H1 (cell line): ENCODE measurements around the gene ALK. TPM values are rescaled to one million over a fixed set of nuclear protein-coding genes. Genes with fewer than 3 reads are reported as not detected.

Experiments used
- CTCF ChIA-PET: fragments of 300-600 bp; sonication (Branson Sonifier 250); formaldehyde crosslinking; loops from one replicate; lab custom pipeline; 2021; ENCODE audit not compliant: partially characterized antibody; lab: Charles Lee
- POLR2A ChIA-PET: fragments of 300-600 bp; sonication (Branson Sonifier 250); formaldehyde crosslinking; loops from one replicate; lab custom pipeline; 2021; ENCODE audit warnings: inconsistent platforms; ENCODE audit not compliant: partially characterized antibody; lab: Charles Lee
- DNase-seq, 2 experiments: peaks; one replicate each; pipeline versions ENCODE4 v3.0.0 to v3.0.0-alpha.2; 2010 to 2022; ENCODE audit warnings: low spot score in 2 of 2, low read depth in 1 of 2, mixed read lengths in 1 of 2
- FAIRE-seq: peaks from 2 replicates; lab custom pipeline; 2011; peaks lifted over from hg19 to GRCh38; lab: Jason Lieb, UNC
- H2AFZ ChIP-seq: 2 replicates; pipeline ENCODE4 v1.8.1; 2012; ENCODE audit warnings: low read length, inconsistent platforms
- H2AK5ac ChIP-seq: 2 replicates; pipeline ENCODE4 v1.6.1; 2013; ENCODE audit warnings: low read depth, low read length
- H2BK120ac ChIP-seq: replicated peaks from 2 replicates; pipeline ENCODE3; 2013; ENCODE audit warnings: low read depth, low read length, inconsistent platforms
- H2BK12ac ChIP-seq: 2 replicates; pipeline ENCODE4 v1.6.1; 2013; ENCODE audit warnings: low read depth, low read length
- H2BK15ac ChIP-seq: 2 replicates; pipeline ENCODE4 v1.6.1; 2013; ENCODE audit warnings: low read length
- H2BK20ac ChIP-seq: 2 replicates; pipeline ENCODE4 v1.6.1; 2013; ENCODE audit warnings: low read length
- H2BK5ac ChIP-seq: 2 replicates; pipeline ENCODE4 v1.6.1; 2013; ENCODE audit warnings: low read depth, low read length
- H3K14ac ChIP-seq: 2 replicates; pipeline ENCODE4 v1.6.1; 2013; ENCODE audit warnings: inconsistent platforms; ENCODE audit not compliant: insufficient read length
- H3K18ac ChIP-seq: 2 replicates; pipeline ENCODE4 v1.6.1; 2013; ENCODE audit warnings: low read length; ENCODE audit errors: extremely low read depth
- H3K23ac ChIP-seq: 2 replicates; pipeline ENCODE4 v1.6.1; 2013; ENCODE audit warnings: inconsistent platforms; ENCODE audit not compliant: insufficient read length
- H3K23me2 ChIP-seq: 2 replicates; pipeline ENCODE4 v1.6.1; 2013; ENCODE audit warnings: low read depth, low read length
- H3K27ac ChIP-seq: 2 replicates; pipeline ENCODE4 v1.6.1; 2011; ENCODE audit warnings: low read depth, low read length, inconsistent platforms
- H3K27me3 ChIP-seq, 4 experiments: replicated peaks in 1 of 4; 1 replicate in 1 of 4; 2 replicates in 3 of 4; pipeline versions ENCODE4 v1.6.1 to v1.8.1; 2011 to 2013; ENCODE audit warnings: low read length in 3 of 4, mild to moderate bottlenecking in 3 of 4, inconsistent platforms in 2 of 4, mixed read lengths in 2 of 4, moderate library complexity in 1 of 4; ENCODE audit not compliant: control insufficient read depth in 3 of 4, insufficient read depth in 3 of 4; ENCODE audit errors: extremely low read depth in 1 of 4
- H3K36me3 ChIP-seq, 4 experiments: 2 replicates each; pipeline versions ENCODE4 v1.6.1 to v1.8.1; 2011 to 2013; ENCODE audit warnings: mild to moderate bottlenecking in 4 of 4, low read length in 3 of 4, moderate library complexity in 2 of 4, control low read depth in 1 of 4, inconsistent platforms in 1 of 4; ENCODE audit not compliant: insufficient read depth in 4 of 4, control insufficient read depth in 2 of 4
- H3K4ac ChIP-seq: replicated peaks from 2 replicates; pipeline ENCODE3; 2013; ENCODE audit warnings: low read length, low read depth, mixed read lengths, inconsistent platforms; ENCODE audit not compliant: insufficient read length
- H3K4me1 ChIP-seq, 4 experiments: replicated peaks in 1 of 4; 1 replicate in 1 of 4; 2 replicates in 3 of 4; pipeline versions ENCODE4 v1.6.1 to v1.8.1; 2011 to 2013; ENCODE audit warnings: low read length in 3 of 4, inconsistent platforms in 2 of 4, mixed read lengths in 1 of 4; ENCODE audit not compliant: insufficient read depth in 4 of 4, control insufficient read depth in 3 of 4
- H3K4me2 ChIP-seq, 2 experiments: 2 replicates each; pipeline versions ENCODE4 v1.6.1 to v1.8.1; 2011 to 2013; ENCODE audit warnings: low read depth in 2 of 2, low read length in 2 of 2, control low read depth in 1 of 2, inconsistent platforms in 1 of 2, mild to moderate bottlenecking in 1 of 2; ENCODE audit not compliant: insufficient read depth in 1 of 2
- H3K4me3 ChIP-seq, 4 experiments: fragments of 200-600, 300-600 bp in 1 of 4; sonication (generic), shearing (Covaris generic), sonication (Bioruptor Twin) in 1 of 4; 2 replicates each; pipeline versions ENCODE4 v1.5.1 to v1.8.1; 2011 to 2016; ENCODE audit warnings: low read length in 4 of 4, low read depth in 3 of 4, control low read depth in 2 of 4, inconsistent platforms in 2 of 4, mild to moderate bottlenecking in 2 of 4, mixed read lengths in 1 of 4, moderate library complexity in 1 of 4; ENCODE audit not compliant: insufficient read depth in 2 of 4; ENCODE audit errors: extremely low read depth in 1 of 4
- H3K56ac ChIP-seq: replicated peaks from 2 replicates; pipeline ENCODE3; 2013; ENCODE audit warnings: low read depth, mild to moderate bottlenecking, mixed read lengths, low read length, inconsistent platforms; ENCODE audit not compliant: insufficient read length
- H3K79me1 ChIP-seq: 2 replicates; pipeline ENCODE4 v1.6.1; 2013; ENCODE audit warnings: low read depth, low read length, control low read depth
- H3K79me2 ChIP-seq, 2 experiments: 2 replicates each; pipeline versions ENCODE4 v1.6.1 to v1.8.1; 2012 to 2013; ENCODE audit warnings: low read length in 2 of 2, mild to moderate bottlenecking in 2 of 2, inconsistent platforms in 1 of 2; ENCODE audit not compliant: insufficient read depth in 2 of 2, control insufficient read depth in 1 of 2
- H3K9ac ChIP-seq, 4 experiments: replicated peaks in 1 of 4; 1 replicate in 1 of 4; 2 replicates in 3 of 4; pipeline versions ENCODE4 v1.6.1 to v1.8.1; 2011 to 2013; ENCODE audit warnings: low read depth in 3 of 4, low read length in 3 of 4, control low read depth in 2 of 4, mild to moderate bottlenecking in 2 of 4, moderate library complexity in 2 of 4, inconsistent platforms in 1 of 4; ENCODE audit errors: extremely low read depth in 1 of 4
- H3K9me3 ChIP-seq, 2 experiments: 2 replicates each; pipeline versions ENCODE4 v1.6.1 to v1.8.1; 2012 to 2013; ENCODE audit warnings: mild to moderate bottlenecking in 2 of 2, moderate library complexity in 2 of 2, control low read depth in 1 of 2, inconsistent platforms in 1 of 2, low read depth in 1 of 2, low read length in 1 of 2, mixed read lengths in 1 of 2; ENCODE audit not compliant: insufficient read depth in 2 of 2
- H4K20me1 ChIP-seq, 2 experiments: replicated peaks in 1 of 2; 2 replicates each; pipeline versions ENCODE3 to v1.8.1; 2011 to 2013; ENCODE audit warnings: inconsistent platforms in 2 of 2, low read length in 2 of 2, mild to moderate bottlenecking in 1 of 2; ENCODE audit not compliant: insufficient read depth in 2 of 2, control insufficient read depth in 1 of 2
- H4K5ac ChIP-seq: 2 replicates; pipeline ENCODE4 v1.6.1; 2013; ENCODE audit warnings: low read length, low read depth, mixed read lengths, inconsistent platforms; ENCODE audit not compliant: insufficient read length
- H4K8ac ChIP-seq: 2 replicates; pipeline ENCODE4 v1.8.0; 2013; ENCODE audit warnings: mild to moderate bottlenecking, moderate library complexity, low read length, inconsistent platforms; ENCODE audit not compliant: insufficient read depth; ENCODE audit errors: extremely low read depth
- H4K91ac ChIP-seq: replicated peaks from 2 replicates; pipeline ENCODE3; 2013; ENCODE audit warnings: low read length, mixed read lengths, inconsistent platforms; ENCODE audit not compliant: insufficient read length
- BRCA1 ChIP-seq: IDR thresholded peaks from 2 replicates; pipeline ENCODE4 v1.6.1; 2012; ENCODE audit warnings: low read depth, low read length, improper control_type of control experiment
- EGR1 ChIP-seq: IDR thresholded peaks from 2 replicates; pipeline ENCODE4 v1.6.1; 2011; ENCODE audit warnings: low read depth, low read length, borderline replicate concordance
- POLR2AphosphoS5 ChIP-seq: IDR thresholded peaks from 2 replicates; pipeline ENCODE4 v1.6.1; 2011; ENCODE audit warnings: low read depth, low read length
- WGBS, 2 experiments: shearing (Covaris generic) in 1 of 2; methylation state at CpG; one replicate each; pipeline versions ENCODE4 v1.1.6 to v1.1.7; 2013 to 2015; ENCODE audit warnings: low lambda C conversion rate in 2 of 2, mixed read lengths in 2 of 2, inconsistent platforms in 1 of 2, low coverage in 1 of 2, missing lambda C conversion rate in 1 of 2; ENCODE audit not compliant: insufficient replicate concordance in 2 of 2, insufficient coverage in 1 of 2, insufficient read length in 1 of 2; ENCODE audit errors: extremely low coverage in 1 of 2, missing lambda C conversion rate in 1 of 2; 5-methylcytosine and 5-hydroxymethylcytosine counted together
- polyA plus RNA-seq, 7 experiments: library from polyadenylated mRNA; depleted of rRNA in 3 of 7; stranded (reverse) in 5 of 7; unstranded in 2 of 7; fragments of >200 nt in 5 of 7; fragments of 200-250 nt in 2 of 7; gene quantifications; 1 replicate in 5 of 7; 2 replicates in 1 of 7; 4 replicates in 1 of 7; pipeline versions ENCODE4 v1.2.1 to v1.2.3, GENCODE V29; 2011 to 2013; ENCODE audit warnings: missing spikeins in 2 of 7, mixed read lengths in 2 of 7
- total RNA-seq: library from RNA; stranded (reverse); fragmentation: NEBNext Ultra II Directional; extraction: Animal tissue kit (Norgen Biotek cat#: 25700); gene quantifications from 2 replicates; pipeline ENCODE4 v1.2.1, GENCODE V29; 2021

ALK gene
- total and polyA plus RNA-seq, 2 of the 8 experiments (the other 6 are each of a cell fraction or from before 2014, with no cell fraction given): 0.02 to 0.09 TPM

DNA sequence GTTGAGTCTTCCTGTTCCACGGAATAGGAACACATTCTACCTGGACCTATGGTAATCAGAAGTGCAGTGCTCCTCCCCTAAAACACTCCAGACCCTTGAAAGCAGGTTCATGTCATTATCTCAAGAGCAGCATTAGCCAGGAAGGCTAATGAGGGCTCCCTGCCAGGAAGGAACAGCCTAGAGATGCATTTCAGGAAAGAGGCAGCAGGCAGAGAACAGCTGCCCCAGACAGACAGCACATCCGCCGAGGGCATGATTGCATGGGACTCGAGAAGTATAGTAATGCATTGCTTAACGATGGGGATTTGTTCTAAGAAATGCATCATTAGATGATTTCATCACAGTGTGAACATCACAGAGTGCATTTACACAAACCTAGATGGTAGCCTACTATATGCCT is 171.5 kb downstream of the ALK start:
- TF ChIP-seq EGR1 (no peak), BRCA1 (no peak), POLR2AphosphoS5 (no peak)
- H3K4me1 ChIP-seq: no peaks in the 10 kb centered on the region
- no peak overlapping the region for H2AK5ac ChIP-seq
- no peak overlapping the region for H3K4me3 ChIP-seq
- H4K8ac ChIP-seq: no peak overlapping the region
- no peak overlapping the region for H2BK120ac ChIP-seq
- no peak overlapping the region for H3K4me2 ChIP-seq
- H3K79me2 ChIP-seq: no peaks in the 10 kb centered on the region
- H3K9ac ChIP-seq: no peak overlapping the region
- no peaks in the 10 kb centered on the region for H4K20me1 ChIP-seq
- H3K18ac ChIP-seq: no peak overlapping the region
- H3K23me2 ChIP-seq: no peaks in the 10 kb centered on the region; the same call in 1 of the 2 replicates
- H3K9me3 ChIP-seq: no peaks in the 10 kb centered on the region
- WGBS, 2 experiments: 88% methylated on average over 5 of the region's 5 CpGs; no CpG with 5 or more reads in 1 of the 2 experiments
- H3K56ac ChIP-seq: no peak overlapping the region
- no peaks in the 10 kb centered on the region for H3K36me3 ChIP-seq
- no peak for DNase-seq
- no peak overlapping the region for H4K5ac ChIP-seq
- no peak overlapping the region for H3K23ac ChIP-seq
- no peak overlapping the region for H3K4ac ChIP-seq
- H2BK15ac ChIP-seq: no peak overlapping the region
- no peak overlapping the region for H4K91ac ChIP-seq
- H2AFZ ChIP-seq: no peak overlapping the region
- POLR2A ChIA-PET: no interaction called here
- H2BK5ac ChIP-seq: no peak overlapping the region
- H3K79me1 ChIP-seq: no peaks in the 10 kb centered on the region
- no peak for FAIRE-seq
- CTCF ChIA-PET: interaction anchor here (1.6 kb wide), 1 partner anchor 12 kb away, joined by 3 read pairs; no protein-coding TSS in a partner anchor
- no peaks in the 10 kb centered on the region for H3K27me3 ChIP-seq
- no peak overlapping the region for H2BK20ac ChIP-seq
- no peak overlapping the region for H3K27ac ChIP-seq
- no peak overlapping the region for H2BK12ac ChIP-seq
- H3K14ac ChIP-seq: no peak overlapping the region
